GM11168 (cell line): Measurements from ENCODE around the gene FER1L5.

ENCODE experiments used
- in situ Hi-C: fragments of 300-500 bp; cut with MboI; formaldehyde crosslinking; loops from one replicate; pipeline ENCODE4 v1.12.0; 2022; ENCODE audit warnings: low sequenced_read_pairs; ENCODE audit not compliant: unreplicated experiment

Gene FER1L5

GRCh38 chr2:96642564-96643360, at the start of gene FER1L5:
TSS of gene FER1L5 (plus strand) at chr2:96642764. CDS start at chr2:96642837, 73 bp downstream.
- in situ Hi-C loops, result no loop called here

GRCh38 chr2:96594282-96594681, 48.3 kb upstream of the FER1L5 start:
- in situ Hi-C loops, result no loop called here

- in situ Hi-C loops, result no loop called here
These were observed 47.8 kb upstream of the FER1L5 start for GRCh38 chr2:96594691-96595152.

- in situ Hi-C loops, result no loop called here
These were observed 46.0 kb upstream of the FER1L5 start for GRCh38 chr2:96596596-96596995.

GRCh38 chr2:96599941-96600340, 42.6 kb upstream of the FER1L5 start:
- in situ Hi-C loops, result no loop called here

GRCh38 chr2:96601382-96602292, 40.9 kb upstream of the FER1L5 start:
- in situ Hi-C loops, result no loop called here

GRCh38 chr2:96602330-96602823, 40.2 kb upstream of the FER1L5 start:
- in situ Hi-C loops, result no loop called here

GRCh38 chr2:96604104-96604503, 38.5 kb upstream of the FER1L5 start:
- in situ Hi-C loops, result no loop called here

- in situ Hi-C loops, result no loop called here
These were observed 33.8 kb upstream of the FER1L5 start for GRCh38 chr2:96608469-96609455.

- in situ Hi-C loops, result no loop called here
These were observed 26.4 kb upstream of the FER1L5 start for GRCh38 chr2:96616128-96616527.

- in situ Hi-C loops, result no loop called here
These were observed 26.0 kb upstream of the FER1L5 start for GRCh38 chr2:96616535-96616934.

- in situ Hi-C loops, result no loop called here
These were observed 25.6 kb upstream of the FER1L5 start for GRCh38 chr2:96617012-96617411.

GRCh38 chr2:96618596-96619283, 23.8 kb upstream of the FER1L5 start:
- in situ Hi-C loops, result no loop called here

- in situ Hi-C loops, result no loop called here
These were observed 20.0 kb upstream of the FER1L5 start for GRCh38 chr2:96622544-96622943.

- in situ Hi-C loops, result no loop called here
These were observed 19.4 kb upstream of the FER1L5 start for GRCh38 chr2:96623116-96623515.

GRCh38 chr2:96625571-96626552, 16.7 kb upstream of the FER1L5 start:
- in situ Hi-C loops, result no loop called here

- in situ Hi-C loops, result no loop called here
These were observed 16.0 kb upstream of the FER1L5 start for GRCh38 chr2:96626553-96626942.

GRCh38 chr2:96631804-96632435, 10.6 kb upstream of the FER1L5 start:
- in situ Hi-C loops, result no loop called here
